ENCODE data around the gene C9orf72.
A peak's percentile ranks its signal among the peaks of the same experiment; 100 is the strongest.
"Not testable (repeated sequence)": the region's sequence is repeated elsewhere in the genome, so short reads cannot be mapped to it uniquely, and the experiment has no call there.

C9orf72 gene, protein sequence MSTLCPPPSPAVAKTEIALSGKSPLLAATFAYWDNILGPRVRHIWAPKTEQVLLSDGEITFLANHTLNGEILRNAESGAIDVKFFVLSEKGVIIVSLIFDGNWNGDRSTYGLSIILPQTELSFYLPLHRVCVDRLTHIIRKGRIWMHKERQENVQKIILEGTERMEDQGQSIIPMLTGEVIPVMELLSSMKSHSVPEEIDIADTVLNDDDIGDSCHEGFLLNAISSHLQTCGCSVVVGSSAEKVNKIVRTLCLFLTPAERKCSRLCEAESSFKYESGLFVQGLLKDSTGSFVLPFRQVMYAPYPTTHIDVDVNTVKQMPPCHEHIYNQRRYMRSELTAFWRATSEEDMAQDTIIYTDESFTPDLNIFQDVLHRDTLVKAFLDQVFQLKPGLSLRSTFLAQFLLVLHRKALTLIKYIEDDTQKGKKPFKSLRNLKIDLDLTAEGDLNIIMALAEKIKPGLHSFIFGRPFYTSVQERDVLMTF

GRCh38 chr9:27572918-27573633 is at the start of gene C9orf72:
Gene C9orf72, minus strand, starts transcription at chr9:27573481. Its CDS starts 6,361 bp downstream, at chr9:27567120.
- DNase-seq = peak; percentile 37 to 89

- no peak for DNase-seq
These were observed 49.5 kb upstream of the C9orf72 start for GRCh38 chr9:27622693-27623340.

GRCh38 chr9:27619743-27620142 is 46.5 kb upstream of the C9orf72 start:
- no peak for DNase-seq

DNA sequence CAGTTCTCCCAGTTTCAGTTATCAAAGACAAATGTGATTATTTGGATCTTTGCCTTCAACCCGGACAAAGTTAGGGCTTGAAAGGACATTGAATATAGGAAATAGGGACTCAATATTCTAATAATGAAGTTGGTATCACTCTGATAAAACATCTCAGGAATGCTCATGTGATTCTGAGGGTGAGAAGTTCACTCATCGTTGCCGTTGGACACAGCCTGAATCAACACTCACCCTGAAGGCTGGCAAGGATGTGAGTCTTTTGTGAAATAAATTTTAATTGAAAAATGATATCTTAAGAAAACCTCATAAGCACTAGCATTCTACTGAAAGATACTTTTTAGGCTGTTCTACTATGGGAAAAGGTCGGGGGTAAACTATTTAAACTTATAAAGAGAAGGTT is 44.8 kb upstream of the C9orf72 start:
- no peak for DNase-seq

- DNase-seq = no peak
These were observed 41.3 kb upstream of the C9orf72 start for GRCh38 chr9:27614551-27614950.

GRCh38 chr9:27612036-27612435 is 38.8 kb upstream of the C9orf72 start:
- DNase-seq = not testable (repeated sequence)

DNA sequence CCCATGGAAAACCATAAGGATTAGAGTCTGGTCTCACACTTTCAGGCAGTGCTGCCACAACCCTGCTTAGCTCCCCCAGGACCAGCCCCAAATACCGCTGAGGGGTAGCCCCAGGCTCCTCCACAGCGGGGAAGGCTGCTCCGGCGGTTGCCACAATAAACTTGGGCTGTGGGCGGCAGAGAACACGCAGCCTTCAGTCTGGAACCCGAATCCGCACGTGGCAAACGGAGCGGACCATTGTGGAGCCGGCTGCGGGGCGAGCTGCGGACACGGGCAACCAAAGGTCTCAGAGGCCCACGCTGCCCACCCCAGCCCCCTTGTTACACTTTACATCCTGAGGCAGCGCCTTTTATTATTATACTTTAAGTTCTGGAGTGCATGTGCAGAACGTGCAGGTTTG is 37.3 kb upstream of the C9orf72 start:
- no peak for DNase-seq

GRCh38 chr9:27602954-27603353 is 29.7 kb upstream of the C9orf72 start:
- DNase-seq = no peak

- no peak for DNase-seq
These were observed 29.0 kb upstream of the C9orf72 start for GRCh38 chr9:27602142-27602861.

DNA sequence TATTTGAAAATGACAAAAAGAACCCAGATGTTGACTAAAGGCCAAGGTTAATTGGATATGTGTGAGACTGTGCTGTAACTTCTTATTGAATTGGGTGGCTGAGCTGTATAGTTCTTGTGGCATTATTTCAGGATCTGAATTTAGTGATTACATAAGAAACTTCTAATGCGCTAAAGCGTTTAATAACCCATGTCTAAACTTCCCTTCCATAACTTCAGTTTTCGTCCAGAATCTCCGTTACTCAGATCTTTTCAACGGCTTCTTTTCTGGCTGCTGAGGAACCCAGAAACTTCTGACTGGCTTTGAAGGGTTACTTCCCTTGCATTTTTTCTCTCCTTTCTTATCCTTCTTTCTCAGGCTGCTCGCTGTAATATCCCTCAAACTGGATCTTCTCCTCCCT is 28.1 kb upstream of the C9orf72 start:
- no peak for DNase-seq

GRCh38 chr9:27600256-27600655 is 27.0 kb upstream of the C9orf72 start:
- no peak for DNase-seq

DNA sequence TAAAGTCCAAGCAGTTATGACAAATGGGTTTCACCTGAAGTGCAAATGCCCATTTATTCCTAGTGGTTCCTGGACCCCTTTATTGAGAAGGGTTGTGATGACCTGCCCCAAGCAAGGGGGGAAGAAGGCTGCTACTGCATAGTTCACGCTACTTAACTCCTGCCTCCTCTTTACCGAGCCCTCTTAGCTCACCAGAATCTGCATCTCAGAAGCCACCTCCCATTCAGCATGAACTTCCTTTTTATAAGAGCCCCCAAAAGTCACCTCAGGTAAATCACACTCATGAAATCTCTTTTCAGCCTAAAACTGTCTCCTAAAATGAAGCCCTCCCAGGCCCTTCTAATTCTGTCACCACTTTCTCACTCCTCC is 26.6 kb upstream of the C9orf72 start:
- no peak for DNase-seq

- DNase-seq = no peak
These were observed 26.0 kb upstream of the C9orf72 start for GRCh38 chr9:27599102-27599869.

DNA sequence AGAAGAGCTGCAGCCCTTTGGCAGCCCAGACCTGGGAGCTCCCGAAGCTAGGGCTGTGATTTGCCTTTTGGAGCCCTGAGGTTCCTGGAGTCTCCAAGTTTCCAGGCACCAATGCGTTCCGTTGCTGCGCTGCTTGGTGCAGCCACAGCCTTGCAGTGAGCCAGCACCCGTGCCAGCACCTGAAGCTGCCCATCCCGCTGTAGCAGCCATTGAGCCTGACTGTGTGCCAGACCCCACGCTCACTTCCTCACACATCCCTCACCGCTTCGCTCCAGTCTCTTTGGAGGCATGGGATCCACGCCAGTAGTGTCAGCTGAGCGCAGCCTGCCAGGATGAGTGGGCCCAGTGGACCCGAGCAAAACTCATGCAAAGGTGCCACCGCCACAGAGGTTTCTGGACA is 22.5 kb upstream of the C9orf72 start:
- no peak for DNase-seq

- no peak for DNase-seq
These were observed 18.4 kb upstream of the C9orf72 start for GRCh38 chr9:27591672-27592071.

GRCh38 chr9:27591093-27591492 is 17.8 kb upstream of the C9orf72 start:
- no peak for DNase-seq

- no peak for DNase-seq
These were observed 17.4 kb upstream of the C9orf72 start for GRCh38 chr9:27590651-27591050.

DNA sequence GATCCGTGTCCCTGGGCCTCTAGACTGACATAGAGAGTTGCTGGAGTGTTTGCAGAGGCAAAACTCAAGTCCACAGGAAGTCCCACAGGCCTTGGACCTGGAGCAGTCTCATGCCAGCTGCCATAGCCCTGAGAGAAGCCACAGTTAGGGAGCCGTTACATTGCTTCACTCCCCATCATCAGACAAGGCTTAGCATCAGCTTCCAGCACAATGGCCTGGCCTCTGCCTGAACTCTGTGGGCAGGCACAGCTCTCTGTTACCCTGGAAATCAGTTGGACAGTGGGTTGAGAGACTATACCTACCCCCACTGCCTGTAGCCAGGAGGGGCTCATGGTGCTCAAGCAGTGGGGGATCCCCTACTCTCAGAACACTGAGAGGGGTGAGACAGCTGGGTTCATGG is 16.2 kb upstream of the C9orf72 start:
- DNase-seq = no peak

DNA sequence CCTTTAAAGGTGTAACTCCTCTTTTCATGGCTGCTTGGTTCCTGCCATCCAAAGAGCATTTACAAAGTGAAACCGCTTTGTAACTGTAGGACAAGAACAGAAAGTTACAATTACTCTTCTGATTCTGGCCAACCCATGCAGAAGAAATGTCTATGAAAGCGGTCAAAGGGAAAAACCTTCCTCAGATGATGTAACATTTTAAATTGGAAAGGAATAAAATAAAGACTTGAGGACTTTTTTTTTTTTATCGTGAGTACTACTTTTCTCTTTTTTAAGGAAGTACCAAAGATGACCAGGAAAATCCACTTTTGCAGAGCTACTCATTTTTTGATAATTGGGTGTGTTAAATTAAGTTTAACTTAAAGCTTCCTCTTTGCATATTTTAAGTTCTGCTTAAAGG is 13.0 kb upstream of the C9orf72 start:
- no peak for DNase-seq

DNA sequence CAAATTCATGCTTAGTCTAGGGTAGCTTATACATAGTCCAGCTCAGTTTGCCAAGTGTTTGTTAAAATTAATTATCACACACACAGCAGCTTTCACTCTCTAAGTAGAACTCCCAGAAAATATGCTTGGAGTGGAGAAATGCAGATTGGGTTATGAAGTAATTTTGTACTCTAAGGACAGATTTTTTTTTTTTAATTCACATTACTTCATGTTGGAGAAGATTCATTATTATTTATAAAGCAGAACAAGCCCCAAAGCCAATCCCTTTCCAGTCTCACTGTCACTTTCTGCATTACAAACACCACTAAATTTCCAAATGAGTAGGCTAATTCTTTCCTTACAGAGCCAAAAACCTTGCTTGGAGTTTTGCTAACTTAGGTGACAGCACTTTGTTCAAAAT is 11.7 kb upstream of the C9orf72 start:
- DNase-seq = no peak

DNA sequence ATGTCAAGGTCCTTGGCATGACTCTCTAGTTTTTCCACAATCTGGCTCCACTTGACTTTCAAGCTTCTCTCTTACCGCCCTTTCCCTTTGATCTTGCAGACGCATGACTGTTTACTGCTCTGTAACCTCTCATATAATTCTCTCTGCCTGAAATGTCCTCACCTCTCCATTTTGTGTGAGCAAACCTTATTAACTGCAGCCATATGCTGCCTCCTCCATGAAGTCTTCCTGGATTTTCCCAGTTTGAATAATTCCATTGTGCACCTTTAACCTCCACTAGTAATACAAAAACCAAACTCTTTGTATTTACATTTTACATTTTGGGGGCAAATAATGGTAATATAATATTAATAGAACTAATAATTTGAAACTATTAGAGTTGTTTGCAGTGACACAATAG is 9.5 kb upstream of the C9orf72 start:
- no peak for DNase-seq

GRCh38 chr9:27581826-27582225 is 8.5 kb upstream of the C9orf72 start:
- no peak for DNase-seq

Measured in NCI-H526 (cell line).